ENCODE results near the gene COL7A1.
"Not testable (repeated sequence)": the region's sequence is repeated elsewhere in the genome, so short reads cannot be mapped to it uniquely, and the experiment has no call there.

The COL7A1 gene

DNA sequence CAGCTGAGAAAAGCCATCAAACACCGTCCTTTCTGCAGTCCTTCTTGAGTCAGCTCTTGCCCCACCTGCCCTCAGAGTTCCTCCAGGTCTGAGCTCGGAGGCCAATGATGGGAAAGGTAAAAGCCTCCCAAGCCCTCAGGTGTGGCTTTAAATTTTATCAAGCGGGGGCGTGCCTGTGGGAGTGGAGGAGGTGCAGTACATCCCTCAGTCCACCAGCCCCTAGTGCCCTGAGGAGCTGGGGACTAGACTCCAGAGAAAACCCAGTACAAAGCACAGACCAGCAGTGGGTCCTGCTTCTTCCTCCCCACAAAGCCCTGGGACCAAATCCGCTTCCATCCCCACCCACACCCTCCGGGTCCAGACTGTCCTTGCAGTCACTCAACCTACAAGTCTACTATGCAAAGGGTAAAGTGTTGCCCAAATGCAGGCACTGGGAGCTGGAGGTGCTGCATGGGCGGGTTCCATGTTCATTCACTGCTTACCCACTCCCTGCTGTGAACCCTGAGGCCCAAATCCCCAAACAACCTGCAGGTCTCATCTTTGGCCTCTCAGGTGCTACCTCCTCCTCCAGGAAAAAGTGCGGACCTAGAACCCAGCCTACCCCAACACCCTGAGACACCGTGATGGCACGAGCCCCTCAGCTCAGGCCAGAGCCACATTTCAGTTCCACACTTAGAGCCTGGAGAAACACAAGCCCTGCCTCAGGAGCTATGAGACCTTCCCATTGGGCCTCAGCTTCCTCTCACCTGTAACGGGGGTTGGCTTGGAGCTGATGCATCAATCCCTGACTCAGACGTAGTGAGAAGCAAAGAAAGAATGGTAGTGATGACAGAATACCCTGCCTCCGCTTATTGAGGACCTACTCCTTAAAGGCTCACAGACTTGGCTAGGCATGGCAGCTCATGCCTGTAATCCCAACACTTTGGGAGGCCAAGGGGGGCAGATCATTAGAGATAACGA is 41.0 kb downstream of the COL7A1 start:
- peaks cover 1% of the 10 kb centered on the region; the same call in 1 of the 2 replicates for H3K36me3 ChIP-seq (ENCODE audit: insufficient read depth, low read length)
- peaks cover 53% of the 10 kb centered on the region for H3K79me2 ChIP-seq (ENCODE audit: control insufficient read depth, insufficient read depth, low read length, unreplicated experiment)
- peaks cover 26% of the 10 kb centered on the region for H3K4me1 ChIP-seq (ENCODE audit: control insufficient read depth, insufficient read depth, low read length, unreplicated experiment)
- no peak overlapping the region for H2AFZ ChIP-seq (ENCODE audit: low read length, unreplicated experiment)
- H3K27ac ChIP-seq (ENCODE audit: low read depth, low read length), result no peak overlapping the region
- H3K4me3 ChIP-seq (ENCODE audit: low read depth, low read length), result no peak overlapping the region; the same call in 1 of the 2 replicates
- H3K27me3 ChIP-seq (ENCODE audit: insufficient read depth, low read length), result no peaks in the 10 kb centered on the region

GRCh38 chr3:48553361-48553760 is 41.8 kb downstream of the COL7A1 start:
- Histone ChIP-seq H3K4me3 (ENCODE audit: low read depth, low read length) (no peak overlapping the region), H3K4me1 (ENCODE audit: control insufficient read depth, insufficient read depth, low read length, unreplicated experiment) (peaks cover 18% of the 10 kb centered on the region), H3K79me2 (ENCODE audit: control insufficient read depth, insufficient read depth, low read length, unreplicated experiment) (peaks cover 49% of the 10 kb centered on the region), H2AFZ (ENCODE audit: low read length, unreplicated experiment) (no peak overlapping the region), H3K27ac (ENCODE audit: low read depth, low read length) (no peak overlapping the region), H3K36me3 (ENCODE audit: insufficient read depth, low read length) (peaks cover 4% of the 10 kb centered on the region; the same call in 1 of the 2 replicates), H3K27me3 (ENCODE audit: insufficient read depth, low read length) (no peaks in the 10 kb centered on the region)

- H3K79me2 ChIP-seq (ENCODE audit: control insufficient read depth, insufficient read depth, low read length, unreplicated experiment), result peaks cover 49% of the 10 kb centered on the region
- H3K4me3 ChIP-seq (ENCODE audit: low read depth, low read length), result no peak overlapping the region
- no peaks in the 10 kb centered on the region for H3K27me3 ChIP-seq (ENCODE audit: insufficient read depth, low read length)
- peaks cover 16% of the 10 kb centered on the region for H3K4me1 ChIP-seq (ENCODE audit: control insufficient read depth, insufficient read depth, low read length, unreplicated experiment)
- no peak overlapping the region for H3K27ac ChIP-seq (ENCODE audit: low read depth, low read length)
- peaks cover 10% of the 10 kb centered on the region; the same call in 1 of the 2 replicates for H3K36me3 ChIP-seq (ENCODE audit: insufficient read depth, low read length)
- H2AFZ ChIP-seq (ENCODE audit: low read length, unreplicated experiment), result no peak overlapping the region
Observed at GRCh38 chr3:48552111-48552951, 42.8 kb downstream of the COL7A1 start.

DNA sequence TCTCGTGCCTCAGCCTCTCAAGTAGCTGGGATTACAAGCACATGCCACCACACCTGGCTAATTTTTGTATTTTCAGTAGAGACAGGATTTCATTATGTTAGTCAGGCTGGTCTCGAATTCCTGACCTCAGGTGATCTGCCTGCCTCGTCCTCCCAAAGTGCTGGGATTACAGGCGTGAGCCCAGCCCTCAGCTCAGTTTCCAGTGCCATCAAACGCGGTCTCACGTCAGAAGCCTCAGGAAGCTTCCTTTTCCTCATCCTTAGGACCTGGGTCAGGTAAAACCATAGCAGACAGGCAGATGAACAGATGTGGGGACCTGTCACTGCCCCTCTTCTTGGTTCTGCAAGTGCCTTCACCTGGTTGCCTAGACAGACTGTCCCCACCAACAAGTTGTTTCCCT is 43.5 kb downstream of the COL7A1 start:
- H3K79me2 ChIP-seq (ENCODE audit: control insufficient read depth, insufficient read depth, low read length, unreplicated experiment), result peaks cover 49% of the 10 kb centered on the region
- not testable (repeated sequence) for H3K27me3 ChIP-seq (ENCODE audit: insufficient read depth, low read length); H3K36me3 ChIP-seq (ENCODE audit: insufficient read depth, low read length); H3K4me3 ChIP-seq (ENCODE audit: low read depth, low read length); H3K27ac ChIP-seq (ENCODE audit: low read depth, low read length); H2AFZ ChIP-seq (ENCODE audit: low read length, unreplicated experiment)
- H3K4me1 ChIP-seq (ENCODE audit: control insufficient read depth, insufficient read depth, low read length, unreplicated experiment), result peaks cover 16% of the 10 kb centered on the region

DNA sequence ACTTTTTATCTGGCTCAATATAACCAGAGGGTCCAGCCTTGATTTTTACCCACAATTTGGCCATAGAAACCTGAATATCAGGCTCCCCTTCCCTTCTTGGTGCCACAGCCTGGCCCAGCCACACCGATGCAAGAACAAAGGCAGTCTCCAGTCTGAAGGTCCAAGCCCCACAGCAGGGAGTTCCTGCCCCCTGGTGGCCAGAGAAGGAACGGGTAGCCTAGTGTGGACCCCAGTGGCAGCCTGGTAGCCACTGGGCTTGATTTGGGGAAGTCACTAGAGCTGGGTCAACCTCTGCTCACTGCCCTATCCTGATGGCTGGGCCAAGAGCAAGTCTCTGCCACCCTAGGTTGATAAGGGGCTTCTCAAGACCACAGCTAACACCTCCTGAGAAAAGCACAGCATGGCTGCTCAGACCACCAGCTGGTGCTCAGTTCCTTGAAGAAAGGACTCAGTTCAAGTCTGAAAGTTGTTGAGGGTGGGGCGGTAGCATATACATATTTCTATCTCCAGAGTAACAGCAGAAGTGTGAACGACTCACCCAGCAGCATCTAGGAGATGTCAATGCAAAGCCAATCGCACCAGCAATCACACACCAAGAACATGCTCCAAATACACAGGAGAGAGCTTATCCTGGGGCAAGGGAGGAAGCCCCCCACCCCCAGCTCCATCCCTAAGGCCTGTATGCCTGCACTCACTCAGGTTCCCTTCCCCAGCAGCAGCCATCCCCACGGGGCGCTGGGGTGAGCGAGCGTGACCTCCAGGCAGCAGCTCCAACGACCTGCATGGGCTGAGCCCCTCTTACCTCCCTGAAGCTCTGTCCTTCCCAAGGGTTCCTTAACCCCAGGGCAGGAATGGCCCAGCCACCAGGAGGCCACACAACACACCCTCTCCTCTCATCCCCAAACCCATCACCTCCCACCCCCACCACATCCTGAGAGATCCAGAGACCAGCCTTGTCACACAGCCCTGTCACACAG is 46.1 kb downstream of the COL7A1 start:
- Histone ChIP-seq H3K4me3 (ENCODE audit: low read depth, low read length) (no peak overlapping the region), H3K4me1 (ENCODE audit: control insufficient read depth, insufficient read depth, low read length, unreplicated experiment) (peaks cover 2% of the 10 kb centered on the region), H3K36me3 (ENCODE audit: insufficient read depth, low read length) (peaks cover 17% of the 10 kb centered on the region), H3K27me3 (ENCODE audit: insufficient read depth, low read length) (no peaks in the 10 kb centered on the region), H3K79me2 (ENCODE audit: control insufficient read depth, insufficient read depth, low read length, unreplicated experiment) (peaks cover 26% of the 10 kb centered on the region), H3K27ac (ENCODE audit: low read depth, low read length) (no peak overlapping the region), H2AFZ (ENCODE audit: low read length, unreplicated experiment) (no peak overlapping the region)

GRCh38 chr3:48548126-48548525 is 47.0 kb downstream of the COL7A1 start:
- Histone ChIP-seq H3K27me3 (ENCODE audit: insufficient read depth, low read length) (no peaks in the 10 kb centered on the region), H3K36me3 (ENCODE audit: insufficient read depth, low read length) (peaks cover 20% of the 10 kb centered on the region), H3K79me2 (ENCODE audit: control insufficient read depth, insufficient read depth, low read length, unreplicated experiment) (peaks cover 18% of the 10 kb centered on the region), H3K4me3 (ENCODE audit: low read depth, low read length) (no peak overlapping the region), H2AFZ (ENCODE audit: low read length, unreplicated experiment) (no peak overlapping the region), H3K4me1 (ENCODE audit: control insufficient read depth, insufficient read depth, low read length, unreplicated experiment) (no peaks in the 10 kb centered on the region), H3K27ac (ENCODE audit: low read depth, low read length) (no peak overlapping the region)

DNA sequence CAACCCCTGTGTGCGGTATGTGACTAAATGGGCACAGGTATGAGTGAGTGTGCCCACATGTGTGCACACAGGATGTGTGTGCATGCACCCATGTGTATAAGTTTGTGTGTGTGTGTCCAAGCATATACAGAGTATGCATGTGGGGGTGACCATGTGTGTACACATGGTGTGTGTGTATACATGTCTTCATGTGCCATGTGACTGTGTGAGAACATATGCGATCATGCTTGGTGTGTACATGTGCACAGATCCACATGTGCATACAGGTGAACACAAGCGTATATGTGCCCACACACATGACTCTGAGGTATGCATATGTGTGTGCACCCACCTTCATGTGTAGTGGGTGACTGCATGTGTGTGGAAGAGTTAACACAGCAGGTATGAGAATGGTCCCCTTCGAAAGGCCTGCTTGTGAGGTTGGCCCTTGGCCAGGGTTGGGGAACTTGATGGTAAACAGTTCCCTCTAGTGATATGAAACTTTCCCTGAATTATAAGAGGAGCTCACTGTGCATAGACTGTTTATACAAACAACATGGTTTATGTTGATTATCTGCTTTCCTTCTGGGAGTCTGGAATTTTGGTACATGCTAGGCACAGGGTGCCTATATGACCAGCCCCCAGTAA is 48.8 kb downstream of the COL7A1 start:
- H3K4me1 ChIP-seq (ENCODE audit: control insufficient read depth, insufficient read depth, low read length, unreplicated experiment), result no peaks in the 10 kb centered on the region
- H3K79me2 ChIP-seq (ENCODE audit: control insufficient read depth, insufficient read depth, low read length, unreplicated experiment), result peaks cover 3% of the 10 kb centered on the region
- H2AFZ ChIP-seq (ENCODE audit: low read length, unreplicated experiment), result no peak overlapping the region
- no peak overlapping the region for H3K4me3 ChIP-seq (ENCODE audit: low read depth, low read length)
- no peaks in the 10 kb centered on the region for H3K27me3 ChIP-seq (ENCODE audit: insufficient read depth, low read length)
- H3K36me3 ChIP-seq (ENCODE audit: insufficient read depth, low read length), result peaks cover 20% of the 10 kb centered on the region
- H3K27ac ChIP-seq (ENCODE audit: low read depth, low read length), result no peak overlapping the region

DNA sequence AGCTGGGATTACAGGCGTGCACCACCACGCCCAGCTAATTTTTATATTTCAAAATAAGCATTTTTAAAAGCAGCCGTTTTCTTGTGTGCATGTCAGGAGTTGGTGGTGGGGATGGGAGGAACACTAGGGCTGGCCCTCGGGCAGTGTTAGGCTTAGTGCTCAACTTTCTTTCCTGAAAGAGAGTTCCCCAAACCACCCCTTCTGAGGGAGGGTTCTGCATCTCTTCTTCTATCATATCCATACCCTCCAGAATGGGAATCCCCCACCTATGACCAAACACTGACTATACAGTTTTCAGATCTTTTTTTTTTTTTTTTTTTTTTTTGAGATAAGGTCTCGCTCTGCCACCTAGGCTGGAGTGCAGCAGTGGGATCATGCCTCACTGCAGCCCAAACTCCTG is 51.0 kb downstream of the COL7A1 start:
- H2AFZ ChIP-seq (ENCODE audit: low read length, unreplicated experiment), result no peak overlapping the region
- no peaks in the 10 kb centered on the region for H3K27me3 ChIP-seq (ENCODE audit: insufficient read depth, low read length)
- H3K36me3 ChIP-seq (ENCODE audit: insufficient read depth, low read length), result peaks cover 18% of the 10 kb centered on the region
- H3K79me2 ChIP-seq (ENCODE audit: control insufficient read depth, insufficient read depth, low read length, unreplicated experiment), result no peaks in the 10 kb centered on the region
- H3K4me3 ChIP-seq (ENCODE audit: low read depth, low read length), result no peak overlapping the region
- no peaks in the 10 kb centered on the region for H3K4me1 ChIP-seq (ENCODE audit: control insufficient read depth, insufficient read depth, low read length, unreplicated experiment)
- H3K27ac ChIP-seq (ENCODE audit: low read depth, low read length), result no peak overlapping the region

GRCh38 chr3:48543271-48543866 is 51.8 kb downstream of the COL7A1 start:
- Histone ChIP-seq H3K79me2 (ENCODE audit: control insufficient read depth, insufficient read depth, low read length, unreplicated experiment) (no peaks in the 10 kb centered on the region), H3K36me3 (ENCODE audit: insufficient read depth, low read length) (peaks cover 21% of the 10 kb centered on the region), H3K4me1 (ENCODE audit: control insufficient read depth, insufficient read depth, low read length, unreplicated experiment) (no peaks in the 10 kb centered on the region), H3K27ac (ENCODE audit: low read depth, low read length) (no peak overlapping the region), H2AFZ (ENCODE audit: low read length, unreplicated experiment) (no peak overlapping the region), H3K27me3 (ENCODE audit: insufficient read depth, low read length) (no peaks in the 10 kb centered on the region), H3K4me3 (ENCODE audit: low read depth, low read length) (no peak overlapping the region)
